HS-27A (cell line): ENCODE data around the gene SH3RF1.
A peak's percentile ranks its signal among the peaks of the same experiment; 100 is the strongest.

Source experiments
- DNase-seq: peaks from one replicate; pipeline ENCODE4 v3.0.0-alpha.2; 2012; ENCODE audit warnings: low read depth, missing footprints

SH3RF1 gene

DNA sequence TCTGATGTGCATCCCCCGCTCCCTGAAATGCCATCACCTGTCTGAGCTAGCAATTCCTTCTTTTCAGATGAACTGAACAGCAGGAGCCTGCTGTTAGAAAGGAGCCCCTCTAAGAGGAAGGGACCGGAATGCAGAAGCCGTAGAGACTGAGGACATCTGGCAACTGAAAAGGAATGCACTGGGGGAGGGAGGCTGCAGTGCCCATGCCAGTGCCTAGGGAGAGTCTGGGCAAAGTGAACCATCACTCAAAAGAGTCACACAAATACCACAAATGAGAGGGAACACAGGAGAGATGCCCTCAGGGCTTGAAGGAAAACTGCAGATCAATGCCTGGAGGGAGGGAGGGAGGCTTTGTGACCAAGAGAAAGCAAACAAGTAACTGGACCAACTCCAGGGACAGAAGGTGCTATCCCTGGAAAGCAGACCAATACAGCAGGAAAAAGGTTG lies 166.8 kb downstream of the SH3RF1 start:
- DNase-seq = no peak

DNA sequence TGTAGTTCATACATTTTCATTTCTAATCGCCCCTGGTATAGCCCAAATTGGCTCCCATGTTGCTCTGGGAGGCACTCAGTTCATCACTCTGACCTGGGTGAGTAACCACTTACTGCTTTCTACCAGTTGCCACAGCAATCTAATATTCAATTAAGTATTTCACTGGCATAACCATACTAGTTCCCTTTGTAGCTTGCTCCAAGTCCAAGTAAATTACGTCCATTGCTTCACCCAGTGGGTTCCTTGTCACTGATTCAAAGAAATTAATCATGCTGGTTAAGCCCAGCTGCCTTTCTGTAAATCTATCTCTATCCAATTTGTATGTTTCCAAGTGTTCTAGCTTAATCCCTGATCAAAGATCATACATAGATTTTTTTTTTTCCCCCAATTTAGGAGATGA lies 168.7 kb downstream of the SH3RF1 start:
- no peak for DNase-seq

DNA sequence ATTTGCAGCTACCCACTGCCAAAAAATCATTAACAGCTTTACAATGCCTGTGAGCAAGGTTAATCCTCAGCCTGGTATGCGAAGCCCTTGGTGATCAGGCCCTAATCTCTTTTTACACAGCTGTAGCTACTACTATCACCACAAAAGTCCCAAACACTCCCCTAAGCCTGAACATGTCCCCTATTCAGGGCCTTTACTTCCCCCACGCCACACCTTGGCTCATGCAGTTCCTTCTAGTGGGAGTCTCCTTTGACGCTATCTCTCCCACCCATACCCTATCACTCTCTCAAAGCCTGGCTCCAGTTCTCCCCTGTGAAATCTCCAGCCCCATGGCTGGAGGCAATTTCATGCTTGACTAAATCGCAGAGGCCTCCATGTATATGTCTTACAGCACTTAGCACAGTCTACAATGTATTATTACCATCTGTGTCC lies 170.1 kb downstream of the SH3RF1 start:
- no peak for DNase-seq

DNA sequence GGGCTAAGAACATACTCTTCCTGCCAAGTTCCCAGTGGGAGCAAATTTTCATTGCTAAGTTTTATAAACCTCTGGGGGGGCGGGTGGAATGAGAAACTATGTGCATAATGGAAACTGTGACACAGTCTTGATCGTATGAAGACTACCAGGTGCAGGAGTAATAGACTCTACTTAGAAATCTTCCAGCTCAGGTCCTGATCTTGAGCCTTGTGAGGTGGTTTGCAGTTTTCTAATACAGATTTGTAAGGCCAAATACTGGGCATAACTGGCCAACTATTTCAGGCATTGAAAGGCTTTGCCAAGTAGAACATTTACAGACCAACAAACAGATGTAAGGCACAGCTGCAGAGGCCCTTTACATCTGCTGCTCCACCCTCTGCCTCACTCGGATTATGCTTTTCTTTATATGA lies 171.0 kb downstream of the SH3RF1 start:
- DNase-seq = no peak

DNA sequence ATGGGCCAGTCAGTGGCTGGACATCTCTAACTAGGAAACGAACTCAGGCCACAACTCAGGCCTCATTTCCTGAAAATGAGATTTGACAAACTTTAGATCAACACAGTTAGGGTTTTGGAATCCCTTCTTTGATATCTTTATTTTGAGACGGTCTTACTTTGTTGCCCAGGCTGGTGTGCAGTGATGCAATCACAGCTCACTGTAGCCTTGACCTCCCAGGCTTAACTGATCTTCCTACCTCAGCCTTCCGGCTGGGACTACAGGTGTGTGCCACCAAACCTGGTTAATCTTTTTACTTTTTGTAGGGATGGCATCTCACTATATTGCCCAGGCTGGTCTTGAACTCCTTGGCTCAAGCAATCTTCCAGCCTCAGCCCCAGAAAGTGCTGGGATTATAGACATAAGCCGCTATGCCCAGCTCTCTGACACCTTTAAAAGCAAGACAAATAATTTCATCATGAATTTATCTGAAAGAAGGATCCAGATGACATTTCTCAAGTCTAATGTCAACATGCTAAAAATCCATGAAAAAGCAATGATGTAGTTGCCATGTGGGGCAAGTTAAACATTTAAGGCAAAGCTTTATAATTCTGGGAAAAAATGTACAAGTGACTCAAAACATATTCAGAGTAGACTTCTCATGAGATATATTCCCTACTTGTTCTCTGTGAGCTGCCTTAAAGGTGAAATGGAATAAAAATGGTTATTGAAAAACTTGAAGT lies 171.6 kb downstream of the SH3RF1 start:
- DNase-seq = no peak

DNA sequence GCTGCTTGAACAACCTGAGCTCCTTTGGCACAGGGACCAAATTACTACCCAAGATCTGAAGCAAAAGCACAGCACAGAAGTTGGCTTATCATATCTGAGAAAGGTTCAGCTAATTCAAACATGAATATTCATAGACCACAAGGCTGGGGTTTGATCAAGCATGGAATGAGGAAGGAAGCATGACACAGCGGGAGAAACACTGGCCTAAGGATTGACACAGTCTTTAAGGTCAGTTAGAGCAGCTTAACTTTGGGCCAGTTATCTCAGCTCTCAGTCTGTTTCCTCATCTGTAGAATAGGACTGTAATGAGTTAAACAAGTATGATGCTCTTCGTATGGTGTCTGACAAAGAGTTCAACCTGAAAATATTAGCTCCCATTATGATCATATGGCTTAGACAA lies 172.2 kb downstream of the SH3RF1 start:
- no peak for DNase-seq

DNA sequence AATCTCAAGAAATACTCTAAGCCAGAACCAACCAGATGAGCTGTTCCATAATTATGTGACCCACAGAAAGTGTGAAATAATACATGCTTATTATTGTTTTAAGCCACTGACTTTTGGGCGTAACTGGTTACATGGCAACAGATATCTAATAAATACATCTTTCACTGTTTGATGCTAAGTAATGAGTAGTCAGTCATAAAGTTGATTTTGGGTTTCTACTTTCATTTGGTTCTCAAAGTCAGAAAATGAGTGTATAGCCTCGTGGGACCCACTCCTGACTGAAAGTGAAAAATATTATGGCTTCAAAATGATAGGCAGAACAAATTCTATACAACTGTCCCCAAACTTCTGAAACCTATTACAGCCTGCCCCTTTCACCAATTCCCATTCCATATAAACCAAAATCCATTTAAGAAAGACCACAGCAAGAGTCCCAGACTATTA lies 172.7 kb downstream of the SH3RF1 start:
- DNase-seq = no peak

DNA sequence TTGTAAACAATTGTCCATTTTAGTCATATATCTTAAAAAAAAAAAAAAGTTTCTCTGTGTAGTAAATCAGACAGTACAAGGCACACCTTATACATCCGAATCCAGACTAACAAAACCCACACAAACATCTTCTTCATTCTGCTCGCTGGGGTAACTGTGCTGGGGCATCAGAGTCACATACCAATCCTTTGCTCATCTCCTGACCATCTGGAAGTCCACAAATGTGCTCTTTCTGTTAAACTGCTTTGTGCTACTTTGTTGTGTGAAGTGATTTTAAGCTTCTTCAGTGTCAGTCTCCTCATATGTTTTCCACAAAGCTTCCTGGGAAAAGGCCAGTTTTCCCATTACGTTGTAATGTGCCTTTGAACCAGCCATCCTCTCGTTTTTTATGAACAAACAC lies 174.5 kb downstream of the SH3RF1 start:
- no peak for DNase-seq

DNA sequence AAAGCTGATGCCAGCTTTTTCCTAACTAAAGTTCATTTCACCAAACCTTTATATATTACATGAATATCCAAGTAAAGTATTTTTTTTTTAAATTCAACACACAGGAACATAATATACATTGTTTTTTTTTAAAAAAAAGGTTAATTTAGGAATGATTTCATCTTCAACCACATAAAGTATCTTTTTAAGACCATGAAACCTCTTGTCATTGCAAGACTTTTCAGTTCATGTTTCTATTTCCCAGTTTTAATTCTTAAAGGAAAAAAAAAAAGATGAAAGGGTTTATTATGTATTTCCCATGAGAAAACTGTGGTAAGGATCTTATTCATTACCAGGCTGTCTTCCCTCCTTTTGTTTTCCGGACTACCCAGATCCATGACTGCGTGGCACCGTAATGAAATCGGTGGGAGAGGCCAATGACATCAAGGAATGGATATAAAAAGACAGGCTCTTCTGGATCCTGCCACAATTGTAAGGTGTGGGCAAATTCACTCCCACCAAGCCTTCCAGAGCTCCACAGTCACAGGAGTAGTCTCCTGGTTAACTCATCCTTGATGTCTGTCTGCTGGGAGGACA lies 176.0 kb downstream of the SH3RF1 start:
- no peak for DNase-seq

DNA sequence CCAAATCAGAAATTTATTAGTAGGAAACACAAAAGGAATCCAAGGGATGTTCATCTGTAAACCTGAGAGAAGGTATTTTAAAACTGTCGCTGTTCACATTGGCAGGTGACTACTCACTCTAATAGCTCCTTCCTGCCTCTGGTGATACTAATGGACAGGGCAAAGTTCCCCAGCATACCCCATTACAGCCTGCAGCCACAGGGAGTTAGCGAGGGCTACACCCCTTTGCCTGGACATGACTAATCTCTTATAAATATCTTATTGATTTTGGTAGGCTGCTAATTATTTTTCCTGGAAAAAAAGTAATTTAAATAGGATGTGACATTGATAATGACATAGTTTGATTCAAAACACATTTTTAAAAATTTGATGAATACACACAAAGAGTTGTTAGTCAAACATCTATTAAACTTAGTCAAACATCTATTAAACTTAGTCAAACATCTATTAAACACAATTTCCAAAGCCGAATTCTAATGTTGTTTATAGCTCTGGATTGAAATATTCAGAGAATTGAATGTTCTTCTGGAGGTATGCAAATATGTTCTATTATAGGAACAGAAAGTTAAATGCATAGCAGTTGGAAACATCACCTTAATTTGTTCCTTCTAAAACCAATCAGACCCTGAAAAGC lies 177.8 kb downstream of the SH3RF1 start:
- DNase-seq = no peak

DNA sequence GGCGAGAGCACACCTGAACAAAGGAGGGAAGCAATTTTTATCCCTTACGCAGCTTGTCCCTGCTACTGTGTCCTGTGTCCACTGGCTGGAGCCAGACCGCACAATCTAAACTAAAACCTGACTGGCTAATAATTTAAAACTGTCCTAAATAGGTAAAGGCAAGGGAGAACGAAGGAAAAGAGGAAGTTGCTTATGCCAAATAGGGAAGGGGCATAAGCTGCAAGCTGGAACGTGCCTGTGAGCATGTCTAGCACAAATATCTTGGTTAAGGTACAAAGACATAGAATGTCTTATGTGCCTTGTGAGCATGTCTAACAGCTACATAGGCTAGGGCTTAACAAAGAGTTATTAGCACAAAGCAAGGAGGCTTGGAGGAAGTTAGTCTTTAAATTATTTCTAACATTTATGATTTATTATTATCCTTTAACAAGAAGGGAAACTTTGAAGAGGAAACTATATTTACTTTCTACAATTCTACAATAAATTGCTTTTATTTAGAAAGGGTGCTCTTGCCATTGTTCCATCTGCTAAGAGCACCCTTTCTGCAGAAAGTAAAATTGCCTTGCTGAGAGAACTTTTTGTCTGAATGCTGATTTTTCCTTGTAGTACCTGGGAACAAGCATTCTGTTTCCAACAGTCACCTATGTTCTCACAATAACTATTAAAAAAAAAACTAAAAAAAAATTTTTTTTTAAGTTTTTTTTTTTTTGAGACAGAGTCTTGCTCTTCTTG lies 180.1 kb downstream of the SH3RF1 start:
- no peak for DNase-seq

DNA sequence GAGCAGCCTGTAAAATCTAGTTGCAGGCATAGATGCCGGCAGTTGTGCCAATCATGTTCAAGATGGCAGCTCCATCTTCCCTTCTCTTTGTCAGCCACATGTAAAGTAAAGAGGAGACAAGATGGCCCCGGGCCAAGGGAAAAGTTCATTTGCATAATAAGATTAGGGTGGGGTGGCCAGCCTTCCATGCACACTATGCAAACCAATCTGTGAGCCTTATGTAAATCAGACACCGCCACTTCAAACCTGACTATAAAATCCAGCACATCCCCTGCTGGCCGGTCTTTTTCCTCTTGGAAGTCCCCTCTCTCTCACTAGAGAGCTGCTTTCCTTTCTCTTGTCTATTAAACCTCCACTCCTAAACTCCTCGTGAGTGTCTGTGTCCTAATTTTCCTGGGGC lies 181.8 kb downstream of the SH3RF1 start:
- DNase-seq = no peak

DNA sequence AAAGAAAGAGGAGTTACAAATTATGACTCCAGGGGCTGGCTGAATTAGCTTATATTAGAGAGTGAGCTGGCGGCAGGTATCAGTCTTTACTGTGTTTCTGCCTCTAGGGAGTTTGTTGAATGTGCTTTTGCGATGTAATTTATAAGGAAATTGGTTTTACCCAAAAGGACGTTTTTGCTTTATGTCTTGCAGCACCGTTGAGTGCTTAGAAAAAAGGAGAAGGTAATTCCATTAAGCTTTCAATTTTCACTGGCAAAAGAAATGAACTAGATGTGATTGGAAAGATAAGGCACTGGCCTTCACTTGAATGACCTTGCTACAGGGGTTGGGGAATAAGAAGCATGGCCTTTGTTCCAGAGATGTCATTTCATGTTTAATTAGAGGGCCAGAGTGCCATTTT lies 185.8 kb downstream of the SH3RF1 start:
- DNase-seq = no peak

DNA sequence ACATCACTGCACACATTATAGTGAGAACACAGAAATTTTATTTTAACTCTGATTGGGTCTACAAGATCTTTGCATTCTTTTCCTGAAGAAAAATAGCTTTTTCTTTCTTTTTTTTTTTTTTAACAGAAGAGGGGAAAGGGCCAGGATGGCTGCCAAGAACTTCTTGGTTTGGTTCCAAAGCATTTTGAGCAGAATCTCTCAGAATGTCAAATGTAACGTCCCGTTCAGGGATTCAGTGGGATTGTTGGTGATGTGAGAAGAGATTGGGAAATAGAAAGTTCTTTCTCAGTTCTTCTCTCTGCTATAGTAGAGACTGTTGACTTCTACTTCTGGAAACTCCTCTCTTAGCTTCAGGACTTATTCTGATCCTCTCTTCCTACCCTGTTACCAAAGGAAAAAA lies 189.8 kb downstream of the SH3RF1 start:
- no peak for DNase-seq

DNA sequence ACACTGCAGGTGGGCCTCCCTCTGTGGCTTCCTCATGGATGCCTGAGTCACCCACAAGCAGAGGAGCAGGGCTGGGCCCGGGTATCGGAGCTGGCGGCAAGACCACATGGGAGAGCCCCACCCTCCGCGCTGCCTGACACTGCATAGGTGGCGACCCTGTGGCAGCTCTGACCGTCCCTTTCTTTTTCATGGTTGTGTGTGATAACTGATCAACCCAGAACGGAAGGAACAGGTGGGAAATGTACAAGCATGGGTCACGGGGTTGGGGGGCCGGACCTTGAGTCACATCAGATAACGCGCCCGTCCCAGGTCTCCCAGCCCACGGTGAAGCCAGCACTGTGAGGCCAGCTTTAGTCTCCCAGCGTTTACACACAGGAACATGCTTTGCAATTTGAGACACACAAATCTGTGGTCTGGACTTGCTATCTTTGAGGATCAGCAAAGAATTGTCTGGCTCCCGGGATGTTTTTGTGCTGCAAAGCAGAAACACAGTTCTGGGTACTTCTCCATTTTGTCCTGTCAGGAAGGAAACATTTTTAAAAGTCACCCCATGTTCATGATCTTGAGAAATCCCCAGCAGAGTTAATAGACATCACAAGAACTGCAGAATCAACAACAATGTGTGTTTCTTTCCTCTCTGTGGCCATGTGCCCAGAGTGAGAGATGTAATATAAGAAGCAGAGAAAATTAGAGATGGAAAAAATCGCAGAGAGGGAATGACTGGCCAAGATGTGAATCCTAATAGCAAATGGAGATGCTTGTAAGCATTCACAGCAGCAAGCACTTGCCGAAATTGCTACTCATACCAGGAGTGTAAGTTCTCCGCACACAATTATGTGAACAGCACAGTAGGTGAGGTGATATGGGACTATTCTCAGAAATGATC lies 190.6 kb downstream of the SH3RF1 start:
- DNase-seq = no peak

DNA sequence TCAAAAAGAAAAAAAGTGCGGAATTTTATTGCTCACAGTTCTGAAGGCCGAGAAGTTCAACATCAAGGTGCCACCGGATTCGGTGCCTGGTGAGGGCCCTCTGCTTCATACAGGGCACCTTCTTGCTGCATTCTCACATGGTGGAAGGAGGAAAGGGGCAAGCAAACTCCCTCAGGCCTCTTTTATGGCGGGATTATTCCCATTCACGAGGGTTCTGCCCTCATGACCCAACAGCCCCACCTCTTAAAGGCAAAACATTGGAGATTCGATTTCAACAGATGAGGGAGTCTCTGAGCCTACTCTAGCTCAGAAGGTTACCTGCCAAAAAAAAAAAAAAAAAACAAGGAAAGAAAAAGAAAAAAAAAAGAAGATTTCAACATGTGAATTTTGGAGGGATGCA lies 196.6 kb downstream of the SH3RF1 start:
- no peak for DNase-seq

DNA sequence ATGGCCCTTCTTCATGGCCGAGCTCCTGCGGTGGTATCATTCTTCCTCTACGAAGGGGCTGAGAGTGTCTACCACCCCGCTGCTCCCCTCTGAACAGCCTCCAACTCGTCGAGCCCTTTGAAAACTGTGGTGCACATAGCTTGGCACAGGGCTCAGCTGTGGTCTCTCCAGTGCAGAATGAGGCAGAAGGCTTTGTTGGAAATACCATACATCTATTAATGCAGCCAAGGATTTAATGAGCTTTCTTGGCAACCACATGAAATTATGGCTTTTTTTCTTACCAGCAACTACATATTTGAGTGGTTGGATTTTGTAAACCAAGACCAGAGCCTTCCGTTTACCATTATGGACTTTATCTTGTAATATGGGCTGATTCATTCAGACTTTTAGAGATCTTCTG lies 199.0 kb downstream of the SH3RF1 start:
- DNase-seq = no peak

DNA sequence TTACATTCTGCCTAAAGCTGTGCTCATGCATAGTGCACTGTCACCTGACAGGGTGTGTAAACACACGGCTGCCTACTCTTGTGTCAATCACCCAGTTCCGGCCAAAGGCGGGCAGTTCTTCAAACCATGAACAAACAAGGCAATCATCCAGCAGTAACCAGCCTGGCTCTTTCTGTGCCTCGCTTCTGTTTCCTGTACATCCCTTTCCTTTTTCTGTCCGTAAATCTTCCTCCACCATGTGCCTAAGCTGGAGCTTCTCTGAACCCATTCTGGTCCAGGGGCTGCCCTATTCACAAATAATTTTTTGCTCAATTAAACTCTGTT lies 199.9 kb downstream of the SH3RF1 start:
- DNase-seq = no peak

DNA sequence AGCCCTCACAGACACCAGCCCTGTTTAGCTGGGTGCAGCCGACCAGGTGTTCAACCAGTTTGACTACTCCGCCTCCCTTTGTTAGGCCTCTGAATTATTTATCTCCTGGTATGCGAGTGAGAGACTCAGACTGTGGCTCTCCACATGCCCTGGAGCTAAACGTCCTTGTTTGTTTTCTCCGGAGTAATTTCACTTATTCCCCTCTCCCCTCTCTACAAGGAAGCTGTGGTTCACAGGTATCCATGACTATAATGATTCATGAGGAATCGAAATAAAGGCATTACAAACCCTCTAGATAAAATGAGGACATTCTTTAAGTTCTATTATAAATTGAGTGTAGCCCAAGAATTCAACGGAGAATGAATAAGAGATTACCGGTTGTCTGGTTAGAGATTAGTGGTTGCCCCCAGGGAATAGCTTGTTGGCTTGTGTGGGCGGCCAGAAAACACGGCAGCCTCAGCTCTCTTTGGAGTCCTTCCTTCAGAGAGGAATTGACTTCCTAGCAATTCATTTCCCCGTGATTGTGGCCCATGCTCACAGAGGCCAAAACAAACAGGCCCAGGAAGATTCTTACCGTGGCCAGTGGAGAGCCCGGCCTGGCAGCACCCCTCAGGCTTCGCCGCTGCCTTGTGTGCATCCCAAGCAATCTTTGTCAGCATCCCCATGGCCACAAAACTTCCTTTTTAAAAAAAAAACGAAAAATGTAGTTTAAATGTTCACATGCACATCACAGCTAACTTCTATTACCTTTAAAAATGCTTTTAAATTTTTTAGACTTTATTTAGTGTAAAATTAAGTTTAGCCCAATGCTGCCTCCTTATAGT lies 200.5 kb downstream of the SH3RF1 start:
- peak; percentile 20 for DNase-seq

DNA sequence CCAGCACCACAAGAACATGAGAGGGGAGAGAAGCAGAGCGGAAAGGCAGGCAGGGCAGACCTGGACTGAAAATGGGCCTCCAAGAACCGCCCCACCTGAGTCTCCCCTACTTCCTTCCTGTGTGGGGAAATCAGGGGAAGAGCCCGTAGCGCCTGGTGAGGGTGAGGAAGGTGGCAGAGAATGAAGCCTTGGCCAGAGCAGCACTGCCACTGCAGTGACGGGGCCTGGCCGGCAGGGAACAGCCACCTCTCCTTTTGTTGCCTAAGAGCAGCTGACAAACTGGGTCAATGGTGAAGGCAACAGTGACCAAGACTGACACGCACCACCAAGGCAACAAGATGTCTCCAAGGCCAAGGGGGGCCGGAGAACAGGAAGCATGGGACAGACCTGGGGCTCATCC lies 202.3 kb downstream of the SH3RF1 start:
- no peak for DNase-seq

DNA sequence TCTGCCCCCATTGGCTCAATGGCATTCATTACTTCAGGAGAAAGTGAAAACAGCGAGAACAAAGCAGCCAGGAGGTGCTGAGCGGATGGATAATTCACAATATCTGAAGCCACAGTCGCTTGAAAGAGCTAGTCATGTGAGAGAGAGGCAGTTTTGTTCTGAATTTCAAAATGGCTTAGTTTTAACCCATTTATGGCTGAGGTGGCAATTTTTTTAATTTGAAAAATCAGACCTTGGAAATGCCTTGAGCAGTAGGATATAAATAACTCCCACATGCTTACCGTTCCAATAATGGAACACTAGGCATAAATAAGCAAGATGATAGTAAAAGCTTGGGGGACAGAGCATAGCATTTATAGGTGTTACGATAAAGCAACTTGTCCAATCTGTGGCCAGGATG lies 203.8 kb downstream of the SH3RF1 start:
- no peak for DNase-seq
